Fibroblast of lung (primary cell): ENCODE measurements around the gene FHOD3. TPM values are rescaled to one million over a fixed set of nuclear protein-coding genes. Genes with fewer than 3 reads are reported as not detected.

Experiments used
- DNase-seq, 2 donors: peaks; one replicate each; pipeline versions ENCODE4 v3.0.0 to v3.0.0-alpha.2; 2010; ENCODE audit warnings: low read depth in 2 of 2
- H2AFZ ChIP-seq: 2 replicates; pipeline ENCODE4 v1.5.1; 2012; ENCODE audit warnings: low read length, control low read depth, inconsistent platforms
- H3K27ac ChIP-seq: 2 replicates; pipeline ENCODE4 v1.5.1; 2011; ENCODE audit warnings: low read length, control low read depth; ENCODE audit not compliant: insufficient read depth
- H3K27me3 ChIP-seq: 2 replicates; pipeline ENCODE4 v1.5.1; 2011; ENCODE audit warnings: mild to moderate bottlenecking, low read length; ENCODE audit not compliant: control insufficient read depth, insufficient read depth
- H3K36me3 ChIP-seq: 2 replicates; pipeline ENCODE4 v1.5.1; 2011; ENCODE audit warnings: low read length; ENCODE audit not compliant: control insufficient read depth, insufficient read depth
- H3K4me1 ChIP-seq: 2 replicates; pipeline ENCODE4 v1.5.1; 2011; ENCODE audit warnings: low read length; ENCODE audit not compliant: control insufficient read depth, insufficient read depth; ENCODE audit errors: extremely low read depth
- H3K4me2 ChIP-seq: 2 replicates; pipeline ENCODE4 v1.5.1; 2011; ENCODE audit warnings: low read length, control low read depth; ENCODE audit not compliant: insufficient read depth; ENCODE audit errors: extremely low read depth
- H3K4me3 ChIP-seq, 4 experiments: fragments of 200-600 bp in 1 of 4; sonication (generic) in 1 of 4; replicated peaks in 1 of 4; 2 replicates each; pipeline ENCODE4 v1.5.1; 2011 to 2016; ENCODE audit warnings: low read length in 4 of 4, low read depth in 3 of 4, mild to moderate bottlenecking in 3 of 4, control low read depth in 2 of 4, inconsistent platforms in 1 of 4, mixed read lengths in 1 of 4; ENCODE audit not compliant: insufficient read depth in 1 of 4; ENCODE audit errors: control extremely low read depth in 1 of 4
- H3K79me2 ChIP-seq: 2 replicates; pipeline ENCODE4 v1.5.1; 2012; ENCODE audit warnings: mild to moderate bottlenecking, low read length, inconsistent platforms; ENCODE audit not compliant: control insufficient read depth, insufficient read depth
- H3K9ac ChIP-seq: 2 replicates; pipeline ENCODE4 v1.5.1; 2011; ENCODE audit warnings: mild to moderate bottlenecking, low read length, control low read depth; ENCODE audit not compliant: insufficient read depth
- H3K9me3 ChIP-seq: 2 replicates; pipeline ENCODE4 v1.5.1; 2012; ENCODE audit warnings: low read depth, low read length; ENCODE audit not compliant: control insufficient read depth, insufficient read depth
- H4K20me1 ChIP-seq: 2 replicates; pipeline ENCODE4 v1.5.1; 2011; ENCODE audit warnings: low read length; ENCODE audit not compliant: control insufficient read depth, insufficient read depth; ENCODE audit errors: extremely low read depth
- EZH2 ChIP-seq: IDR thresholded peaks from 2 replicates; pipeline ENCODE4 v1.5.1; 2012; ENCODE audit warnings: low read length, control low read depth, mild to moderate bottlenecking; ENCODE audit errors: missing control alignments
- polyA plus RNA-seq, 2 donors: library from polyadenylated mRNA; depleted of rRNA in 1 of 2; stranded (reverse) in 1 of 2; unstranded in 1 of 2; fragments of >200 nt; gene quantifications; 2 replicates each; pipeline ENCODE4 v1.2.1, GENCODE V29; 2011 to 2012; ENCODE audit warnings: missing spikeins in 1 of 2
- total RNA-seq: library from RNA; depleted of rRNA; stranded (reverse); fragments of >200 nt; gene quantifications from 2 replicates; pipeline ENCODE4 v1.2.1, GENCODE V29; 2014
- TF ChIP-seq, protein P1 (sequence below), 2 donors: IDR thresholded peaks in 1 of 2; conservative IDR thresholded peaks in 1 of 2; 1 replicate in 1 of 2; 2 replicates in 1 of 2; pipeline ENCODE4 v1.5.1; 2011 to 2012; ENCODE audit warnings: low read length in 2 of 2, control low read depth in 1 of 2, inconsistent platforms in 1 of 2, low read depth in 1 of 2, mild to moderate bottlenecking in 1 of 2

The FHOD3 gene
- total and polyA plus RNA-seq, 2 donors (not counting 1 experiment from before 2014, with no cell fraction given), result 16.1 to 28.2 TPM

DNA sequence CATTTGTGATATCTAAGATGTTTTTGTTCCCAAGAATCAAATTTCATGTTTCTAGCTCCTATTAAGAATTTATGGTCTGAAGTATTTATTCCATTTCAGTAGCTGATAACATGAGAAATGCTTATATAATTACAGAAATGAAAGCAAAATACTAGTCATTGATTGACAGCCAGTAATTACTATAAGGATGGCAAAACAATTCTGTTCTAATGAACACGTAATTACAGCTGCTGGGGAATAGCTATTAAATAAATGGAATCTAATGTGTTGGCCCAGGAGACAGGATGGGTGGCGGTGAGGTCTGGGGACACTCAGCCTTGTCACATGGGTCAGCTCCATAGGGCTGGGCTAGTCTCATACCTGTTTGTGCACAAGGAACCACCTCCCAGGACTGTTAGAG, 263.5 kb downstream of the FHOD3 start:
- Histone ChIP-seq H3K4me1 (no peaks in the 10 kb centered on the region), H3K27ac (no peak overlapping the region), H3K4me2 (no peak overlapping the region), H3K9ac (no peak overlapping the region), H3K4me3 (no peak overlapping the region), H4K20me1 (no peaks in the 10 kb centered on the region), H3K79me2 (no peaks in the 10 kb centered on the region), H3K27me3 (no peaks in the 10 kb centered on the region), H2AFZ (no peak overlapping the region), H3K9me3 (no peaks in the 10 kb centered on the region), H3K36me3 (no peaks in the 10 kb centered on the region)
- TF ChIP-seq, protein P1, sequence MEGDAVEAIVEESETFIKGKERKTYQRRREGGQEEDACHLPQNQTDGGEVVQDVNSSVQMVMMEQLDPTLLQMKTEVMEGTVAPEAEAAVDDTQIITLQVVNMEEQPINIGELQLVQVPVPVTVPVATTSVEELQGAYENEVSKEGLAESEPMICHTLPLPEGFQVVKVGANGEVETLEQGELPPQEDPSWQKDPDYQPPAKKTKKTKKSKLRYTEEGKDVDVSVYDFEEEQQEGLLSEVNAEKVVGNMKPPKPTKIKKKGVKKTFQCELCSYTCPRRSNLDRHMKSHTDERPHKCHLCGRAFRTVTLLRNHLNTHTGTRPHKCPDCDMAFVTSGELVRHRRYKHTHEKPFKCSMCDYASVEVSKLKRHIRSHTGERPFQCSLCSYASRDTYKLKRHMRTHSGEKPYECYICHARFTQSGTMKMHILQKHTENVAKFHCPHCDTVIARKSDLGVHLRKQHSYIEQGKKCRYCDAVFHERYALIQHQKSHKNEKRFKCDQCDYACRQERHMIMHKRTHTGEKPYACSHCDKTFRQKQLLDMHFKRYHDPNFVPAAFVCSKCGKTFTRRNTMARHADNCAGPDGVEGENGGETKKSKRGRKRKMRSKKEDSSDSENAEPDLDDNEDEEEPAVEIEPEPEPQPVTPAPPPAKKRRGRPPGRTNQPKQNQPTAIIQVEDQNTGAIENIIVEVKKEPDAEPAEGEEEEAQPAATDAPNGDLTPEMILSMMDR (conservative IDR thresholded peaks at IDR 0.05 in 1 of 2, IDR thresholded peaks at IDR 0.05 in 1 of 2; ENCODE audit: low read depth in 1 of 2, low read length in 2 of 2), result no peak
- TF ChIP-seq EZH2, result no peak
- DNase-seq, result no peak

DNA sequence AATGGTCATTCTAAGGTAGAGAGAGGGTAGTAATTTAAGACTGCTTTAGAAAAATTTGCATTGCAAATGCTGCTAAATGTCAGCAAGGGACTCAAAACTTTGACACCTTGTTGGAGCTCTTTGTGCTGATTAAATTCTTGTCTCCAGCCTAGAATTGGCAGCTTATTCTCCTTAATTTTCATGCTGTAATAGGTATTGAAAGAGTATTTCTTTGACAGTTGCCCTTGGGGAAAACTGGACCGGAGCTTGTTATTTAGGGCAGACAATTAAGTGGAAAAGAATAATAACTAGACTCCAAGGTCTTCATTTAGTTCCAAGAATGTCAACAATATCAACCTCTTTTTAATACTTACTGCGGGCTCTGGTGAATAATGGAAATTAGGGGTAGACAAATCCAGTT, 267.3 kb downstream of the FHOD3 start:
- no peak overlapping the region for H3K27ac ChIP-seq
- no peaks in the 10 kb centered on the region for H3K4me1 ChIP-seq
- no peaks in the 10 kb centered on the region for H3K27me3 ChIP-seq
- no peaks in the 10 kb centered on the region for H3K79me2 ChIP-seq
- no peaks in the 10 kb centered on the region for H3K36me3 ChIP-seq
- no peak overlapping the region for H3K4me2 ChIP-seq
- no peaks in the 10 kb centered on the region for H3K9me3 ChIP-seq
- no peak overlapping the region for H2AFZ ChIP-seq
- H4K20me1 ChIP-seq, result no peaks in the 10 kb centered on the region
- DNase-seq, result no peak
- TF ChIP-seq, protein P1 (conservative IDR thresholded peaks at IDR 0.05 in 1 of 2, IDR thresholded peaks at IDR 0.05 in 1 of 2; ENCODE audit: low read depth in 1 of 2, low read length in 2 of 2), result no peak
- no peak for TF ChIP-seq EZH2
- no peak overlapping the region for H3K4me3 ChIP-seq
- H3K9ac ChIP-seq, result no peak overlapping the region

DNA sequence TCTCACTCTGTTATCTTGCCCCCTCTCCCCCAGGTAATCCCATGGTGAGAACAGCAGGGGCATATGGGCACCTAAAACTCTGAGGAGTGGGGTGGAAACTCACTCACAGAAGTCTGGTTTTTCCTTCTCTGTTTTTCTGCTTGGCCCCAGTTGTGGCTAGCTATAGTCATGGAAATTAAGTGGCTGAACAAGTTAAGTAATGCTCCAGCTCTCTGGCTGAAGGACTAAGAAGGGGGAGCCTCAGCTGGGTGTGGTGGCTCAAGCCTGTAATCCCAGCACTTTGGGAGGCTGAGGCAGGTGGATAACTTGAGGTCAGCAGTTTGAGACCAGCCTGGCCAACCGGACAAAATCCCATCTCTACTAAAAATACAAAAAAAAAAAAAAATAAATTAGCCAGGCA, 270.3 kb downstream of the FHOD3 start:
- H3K4me1 ChIP-seq, result no peaks in the 10 kb centered on the region
- H3K27ac ChIP-seq, result no peak overlapping the region
- H3K9me3 ChIP-seq, result no peaks in the 10 kb centered on the region
- no peak overlapping the region for H3K4me3 ChIP-seq
- no peaks in the 10 kb centered on the region for H3K36me3 ChIP-seq
- no peaks in the 10 kb centered on the region for H3K79me2 ChIP-seq
- no peak overlapping the region for H3K4me2 ChIP-seq
- no peak for DNase-seq
- no peaks in the 10 kb centered on the region for H3K27me3 ChIP-seq
- TF ChIP-seq, protein P1 (conservative IDR thresholded peaks at IDR 0.05 in 1 of 2, IDR thresholded peaks at IDR 0.05 in 1 of 2; ENCODE audit: low read depth in 1 of 2, low read length in 2 of 2), result no peak
- TF ChIP-seq EZH2, result no peak
- no peak overlapping the region for H2AFZ ChIP-seq
- no peak overlapping the region for H3K9ac ChIP-seq
- H4K20me1 ChIP-seq, result no peaks in the 10 kb centered on the region
